ENCODE data around the gene STOML2.

Gene STOML2

GRCh38 chr9:35078066-35078465, 24.9 kb downstream of the STOML2 start:
- no peak for DNase-seq (ENCODE audit: insufficient read length, low spot score)
- FAIRE-seq = no peak
- TF ChIP-seq CTCF (IDR thresholded peaks at IDR 0.05; ENCODE audit: insufficient read depth, missing control alignments) = no peak

GRCh38 chr9:35076848-35077247, 26.1 kb downstream of the STOML2 start:
- no peak for FAIRE-seq
- no peak for TF ChIP-seq CTCF (IDR thresholded peaks at IDR 0.05; ENCODE audit: insufficient read depth, missing control alignments)
- no peak for DNase-seq (ENCODE audit: insufficient read length, low spot score)

GRCh38 chr9:35075358-35075757, 27.6 kb downstream of the STOML2 start:
- DNase-seq (ENCODE audit: insufficient read length, low spot score) (no peak), FAIRE-seq (no peak)
- no peak for TF ChIP-seq CTCF (IDR thresholded peaks at IDR 0.05; ENCODE audit: insufficient read depth, missing control alignments)

GRCh38 chr9:35074791-35075190, 28.1 kb downstream of the STOML2 start:
- no peak for TF ChIP-seq CTCF (IDR thresholded peaks at IDR 0.05; ENCODE audit: insufficient read depth, missing control alignments)
- FAIRE-seq (no peak), DNase-seq (ENCODE audit: insufficient read length, low spot score) (no peak)

GRCh38 chr9:35074141-35074540, 28.8 kb downstream of the STOML2 start:
- FAIRE-seq (no peak), DNase-seq (ENCODE audit: insufficient read length, low spot score) (no peak)
- TF ChIP-seq CTCF (IDR thresholded peaks at IDR 0.05; ENCODE audit: insufficient read depth, missing control alignments) = no peak

- DNase-seq (ENCODE audit: insufficient read length, low spot score) (no peak), FAIRE-seq (no peak)
- TF ChIP-seq CTCF (IDR thresholded peaks at IDR 0.05; ENCODE audit: insufficient read depth, missing control alignments) = no peak
These were observed 29.7 kb downstream of the STOML2 start for GRCh38 chr9:35073279-35073612.

- DNase-seq (ENCODE audit: insufficient read length, low spot score) (peak; percentile 96), FAIRE-seq (peak; percentile 96)
- no peak for TF ChIP-seq CTCF (IDR thresholded peaks at IDR 0.05; ENCODE audit: insufficient read depth, missing control alignments)
These were observed 30.3 kb downstream of the STOML2 start, which contains the start of gene VCP for GRCh38 chr9:35072461-35073278. Gene VCP, minus strand, starts transcription at chr9:35072625. Its CDS starts 272 bp downstream, at chr9:35072353.
